ENCODE measurements around the gene MUC2. TPM values are rescaled to one million over a fixed set of nuclear protein-coding genes. Genes with fewer than 3 reads are reported as not detected.

MUC2 gene
- total and polyA plus RNA-seq, 2 of the 13 experiments (the other 11 are each of a cell fraction or from before 2014, with no cell fraction given) = not detected

GRCh38 chr11:1026163-1026450, 48.6 kb upstream of the MUC2 start:
- Histone ChIP-seq H3K4me2 (ENCODE audit: low read depth, low read length) (no peak overlapping the region), H3K27me3 (ENCODE audit: control insufficient read depth in 1 of 2, insufficient read depth in 2 of 2, low read length in 2 of 2) (peaks cover 14 to 37% of the 10 kb centered on the region in 2 experiments; a peak in 4 of 5 replicates), H3K4me1 (ENCODE audit: insufficient read depth, low read length) (peaks cover 7% of the 10 kb centered on the region; the same call in 1 of the 2 replicates), H3K9me3 (ENCODE audit: low read length) (no peaks in the 10 kb centered on the region), H3K79me2 (ENCODE audit: insufficient read depth, low read length) (no peaks in the 10 kb centered on the region), H4K20me1 (ENCODE audit: insufficient read depth, low read length) (no peaks in the 10 kb centered on the region), H3K27ac (ENCODE audit: extremely low read length, insufficient read depth, low read length) (no peak overlapping the region), H2AFZ (ENCODE audit: low read length) (no peak overlapping the region), H3K9ac (ENCODE audit: insufficient read depth, low read depth, low read length) (no peak overlapping the region), H3K4me3 (replicated peaks in 1 of 3; ENCODE audit: insufficient read depth in 1 of 3, low read depth in 2 of 3, low read length in 3 of 3) (no peak overlapping the region), H3K36me3 (replicated peaks in 1 of 2; ENCODE audit: control insufficient read depth in 1 of 2, insufficient read depth in 2 of 2, low read length in 2 of 2) (no peaks in the 10 kb centered on the region)
- POLR2A ChIA-PET = no interaction called here
- intact Hi-C loops (cut with micrococcal nuclease; ENCODE audit: unreplicated experiment) (no loop called here), in situ Hi-C loops (cut with HindIII; ENCODE audit: extremely low pct_ligation_motif_present, low pct_unique_long_range_greater_than_20kb) (no loop called here)
- CTCF ChIA-PET (ENCODE audit: low intra/inter-chr PET ratio, low total read pairs) = no interaction called here
- no peak for FAIRE-seq
- no peak for DNase-seq (ENCODE audit: low spot score)
- ATAC-seq = no peak
- TF ChIP-seq, protein P1, sequence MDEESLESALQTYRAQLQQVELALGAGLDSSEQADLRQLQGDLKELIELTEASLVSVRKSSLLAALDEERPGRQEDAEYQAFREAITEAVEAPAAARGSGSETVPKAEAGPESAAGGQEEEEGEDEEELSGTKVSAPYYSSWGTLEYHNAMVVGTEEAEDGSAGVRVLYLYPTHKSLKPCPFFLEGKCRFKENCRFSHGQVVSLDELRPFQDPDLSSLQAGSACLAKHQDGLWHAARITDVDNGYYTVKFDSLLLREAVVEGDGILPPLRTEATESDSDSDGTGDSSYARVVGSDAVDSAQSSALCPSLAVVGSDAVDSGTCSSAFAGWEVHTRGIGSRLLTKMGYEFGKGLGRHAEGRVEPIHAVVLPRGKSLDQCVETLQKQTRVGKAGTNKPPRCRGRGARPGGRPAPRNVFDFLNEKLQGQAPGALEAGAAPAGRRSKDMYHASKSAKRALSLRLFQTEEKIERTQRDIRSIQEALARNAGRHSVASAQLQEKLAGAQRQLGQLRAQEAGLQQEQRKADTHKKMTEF (CRISPR knock-in tag; IDR thresholded peaks at IDR 0.05) = no peak
- TF ChIP-seq SOX6 (IDR thresholded peaks at IDR 0.05) = no peak
- no peak for TF ChIP-seq SOX6 (CRISPR knock-in tag; IDR thresholded peaks at IDR 0.05)
- no CpG with 5 or more reads among the region's 14 CpGs for WGBS (ENCODE audit: low lambda C conversion rate)
- no TSS peak for BruUV-seq (replicated peaks)

DNA sequence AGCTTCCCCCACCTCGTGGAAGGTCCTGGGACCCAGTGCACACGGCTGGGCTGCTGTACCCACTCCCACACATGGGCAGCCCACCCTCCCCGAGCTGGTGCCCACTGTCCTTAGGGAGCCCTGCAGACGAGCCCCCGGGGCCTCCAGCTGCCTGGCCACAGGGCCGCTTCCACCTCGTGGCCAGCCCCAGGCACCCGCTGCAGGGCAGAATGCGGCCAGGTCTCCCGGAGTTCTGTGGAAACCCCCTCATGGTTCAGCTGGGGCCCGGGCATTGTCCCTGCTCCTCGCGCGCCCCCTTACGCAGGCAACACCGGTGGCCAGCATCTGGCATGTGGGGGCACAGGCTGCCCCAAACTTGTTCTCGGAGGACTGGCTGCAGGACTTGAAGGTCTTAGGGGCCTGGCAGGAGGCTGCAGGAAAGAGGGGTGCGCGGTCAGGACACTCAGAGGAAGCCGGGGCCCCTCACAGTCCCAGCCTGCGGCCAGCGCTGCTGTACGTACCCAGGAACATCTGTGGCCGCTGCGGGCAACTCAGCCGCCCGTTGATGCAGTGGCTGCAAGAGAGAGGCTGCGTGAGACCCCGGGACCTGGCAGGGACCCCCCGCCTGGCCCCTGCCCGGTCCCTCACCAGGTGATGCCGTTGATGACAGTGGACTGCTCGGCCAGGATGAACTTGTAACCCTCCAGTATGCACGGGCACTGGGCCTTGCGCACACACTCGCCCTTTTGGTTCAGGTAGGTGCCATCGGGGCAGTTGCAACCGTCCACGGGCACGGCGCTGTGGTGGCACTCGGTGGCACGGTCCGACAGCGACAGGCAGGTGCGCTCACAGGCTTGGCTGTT, 47.8 kb upstream of the MUC2 start:
- H4K20me1 ChIP-seq (ENCODE audit: insufficient read depth, low read length) = no peaks in the 10 kb centered on the region
- ChIA-PET CTCF (ENCODE audit: low intra/inter-chr PET ratio, low total read pairs) (no interaction called here), POLR2A (no interaction called here)
- FAIRE-seq = no peak
- H3K27me3 ChIP-seq (ENCODE audit: control insufficient read depth in 1 of 2, insufficient read depth in 2 of 2, low read length in 2 of 2) = peaks cover 16 to 39% of the 10 kb centered on the region in 2 experiments; a peak in 4 of 5 replicates
- no peak for ATAC-seq
- H3K4me2 ChIP-seq (ENCODE audit: low read depth, low read length) = no peak overlapping the region
- H3K4me3 ChIP-seq (replicated peaks in 1 of 3; ENCODE audit: insufficient read depth in 1 of 3, low read depth in 2 of 3, low read length in 3 of 3) = no peak overlapping the region
- intact Hi-C loops (cut with micrococcal nuclease; ENCODE audit: unreplicated experiment) (no loop called here), in situ Hi-C loops (cut with HindIII; ENCODE audit: extremely low pct_ligation_motif_present, low pct_unique_long_range_greater_than_20kb) (no loop called here)
- DNase-seq (ENCODE audit: low spot score) = no peak
- no TSS peak for BruUV-seq (replicated peaks)
- no peaks in the 10 kb centered on the region for H3K79me2 ChIP-seq (ENCODE audit: insufficient read depth, low read length)
- H3K4me1 ChIP-seq (ENCODE audit: insufficient read depth, low read length) = peaks cover 7% of the 10 kb centered on the region; the same call in 1 of the 2 replicates
- no peak overlapping the region for H3K9ac ChIP-seq (ENCODE audit: insufficient read depth, low read depth, low read length)
- no peaks in the 10 kb centered on the region for H3K36me3 ChIP-seq (replicated peaks in 1 of 2; ENCODE audit: control insufficient read depth in 1 of 2, insufficient read depth in 2 of 2, low read length in 2 of 2)
- H3K9me3 ChIP-seq (ENCODE audit: low read length) = no peaks in the 10 kb centered on the region
- H3K27ac ChIP-seq (ENCODE audit: extremely low read length, insufficient read depth, low read length) = no peak overlapping the region
- WGBS (ENCODE audit: low lambda C conversion rate) = 69% methylated on average over 17 of the region's 46 CpGs
- H2AFZ ChIP-seq (ENCODE audit: low read length) = no peak overlapping the region
- TF ChIP-seq ZNF234 (CRISPR knock-in tag; conservative IDR thresholded peaks at IDR 0.05) (no peak), ZNF205 (CRISPR knock-in tag; IDR thresholded peaks at IDR 0.05) (no peak), SIX4 (CRISPR knock-in tag; IDR thresholded peaks at IDR 0.05) (no peak), TSC22D2 (CRISPR knock-in tag; IDR thresholded peaks at IDR 0.05; ENCODE audit: borderline replicate concordance) (no peak), MAFK (conservative IDR thresholded peaks at IDR 0.05 in 1 of 2, IDR thresholded peaks at IDR 0.05 in 1 of 2; ENCODE audit: low read length in 2 of 2) (no peak), RERE (CRISPR knock-in tag; IDR thresholded peaks at IDR 0.05; ENCODE audit: low read depth) (no peak), ETV5 (CRISPR knock-in tag; IDR thresholded peaks at IDR 0.05; ENCODE audit: borderline replicate concordance) (no peak), ZNF337 (CRISPR knock-in tag; IDR thresholded peaks at IDR 0.05; ENCODE audit: borderline replicate concordance, low read depth) (no peak)

All from HepG2 (cell line).